ENCODE results near the gene PARP12. TPM values are rescaled to one million over a fixed set of nuclear protein-coding genes. Genes with fewer than 3 reads are reported as not detected.

PARP12 gene
- total and polyA plus RNA-seq, 10 of the 15 experiments (the other 5 are each of a cell fraction or from before 2014, with no cell fraction given), result 0.98 to 51.8 (median 18.0) TPM

GRCh38 chr7:140056431-140057142 is 6.2 kb downstream of the PARP12 start:
- ChIA-PET SMC1A (ENCODE audit: uncharacterized antibody, unreplicated experiment) (interaction anchor here (1.3 kb wide), 1 partner anchor 22 kb away, joined by 5 read pairs; no protein-coding TSS in a partner anchor), RAD21 (ENCODE audit: unreplicated experiment) (interaction anchor here (0.5 to 0.6 kb wide), 2 partner anchors 326 to 616 kb away, joined by 3 read pairs; no protein-coding TSS in a partner anchor), POLR2A (no interaction called here), CTCF (interaction anchor here (1.0 kb wide), 1 partner anchor 411 kb away, joined by 4 read pairs; no protein-coding TSS in a partner anchor)
- H3K4me2 ChIP-seq (ENCODE audit: control insufficient read depth, insufficient read depth), result no peak overlapping the region
- H3K79me2 ChIP-seq (ENCODE audit: control insufficient read depth, insufficient read depth, low read length), result peaks cover 6% of the 10 kb centered on the region; the same call in 1 of the 2 replicates
- TF ChIP-seq CHD4 (IDR thresholded peaks at IDR 0.05) (no peak), E2F8 (IDR thresholded peaks at IDR 0.05; ENCODE audit: low read depth, partially characterized antibody) (no peak), SMC3 (IDR thresholded peaks at IDR 0.05; ENCODE audit: borderline replicate concordance, low read length) (no peak), MEF2B (IDR thresholded peaks at IDR 0.05; ENCODE audit: partially characterized antibody, poor library complexity, severe bottlenecking) (no peak), NR2C1 (IDR thresholded peaks at IDR 0.05) (no peak), ZNF24 (IDR thresholded peaks at IDR 0.05) (no peak), RBBP5 (conservative IDR thresholded peaks at IDR 0.05) (no peak), ATF7 (IDR thresholded peaks at IDR 0.05; ENCODE audit: low read depth) (no peak), NFYB (IDR thresholded peaks at IDR 0.05; ENCODE audit: insufficient read depth, low read depth, low read length) (no peak), IKZF2 (IDR thresholded peaks at IDR 0.05) (no peak), LARP7 (IDR thresholded peaks at IDR 0.05) (no peak), SMAD5 (IDR thresholded peaks at IDR 0.05; ENCODE audit: low read depth) (no peak), ZBED1 (IDR thresholded peaks at IDR 0.05; ENCODE audit: borderline replicate concordance) (no peak), CREM (IDR thresholded peaks at IDR 0.05; ENCODE audit: low read depth) (no peak), BCL11A (IDR thresholded peaks at IDR 0.05; ENCODE audit: low read depth, low read length) (no peak), RELA (IDR thresholded peaks at IDR 0.05; ENCODE audit: borderline replicate concordance, partially characterized antibody) (no peak), RUNX3 (IDR thresholded peaks at IDR 0.05; ENCODE audit: low read length) (no peak), REST (IDR thresholded peaks at IDR 0.05; ENCODE audit: low read depth, low read length) (no peak)
- FAIRE-seq (no peak), ATAC-seq (no peak), DNase-seq (ENCODE audit: low read depth, low spot score) (no peak)
- no peak overlapping the region for H2AFZ ChIP-seq (ENCODE audit: control insufficient read depth, low read depth, low read length)
- H3K9me3 ChIP-seq (replicated peaks; ENCODE audit: control insufficient read depth, insufficient read depth, low read length), result no peaks in the 10 kb centered on the region
- no peak overlapping the region for H3K27ac ChIP-seq (ENCODE audit: control insufficient read depth, insufficient read depth)
- no peaks in the 10 kb centered on the region; a peak in 1 of 4 replicates for H3K36me3 ChIP-seq (ENCODE audit: control insufficient read depth in 2 of 2, insufficient read depth in 2 of 2, low read length in 1 of 2)
- in situ Hi-C loops (cut with MboI) (loop anchor here (10.0 kb wide), 1 partner anchor 942 kb away; no protein-coding TSS in a partner anchor), intact Hi-C loops (cut with micrococcal nuclease; ENCODE audit: unreplicated experiment) (no loop called here)
- H3K9ac ChIP-seq (ENCODE audit: control insufficient read depth, insufficient read depth, low read length), result no peak overlapping the region
- no TSS peak for BruUV-seq (replicated peaks)
- no peak overlapping the region for H3K4me3 ChIP-seq
- WGBS (ENCODE audit: insufficient coverage, insufficient replicate concordance, low lambda C conversion rate, missing lambda C conversion rate), result 81% methylated on average over 5 of the region's 5 CpGs
- peaks cover 27% of the 10 kb centered on the region for H3K4me1 ChIP-seq (ENCODE audit: control insufficient read depth, insufficient read depth, low read length)
- no peaks in the 10 kb centered on the region for H3K27me3 ChIP-seq (replicated peaks in 1 of 2; ENCODE audit: control insufficient read depth in 2 of 2, insufficient read depth in 2 of 2, low read length in 1 of 2)
- H4K20me1 ChIP-seq (ENCODE audit: control insufficient read depth, insufficient read depth), result peaks cover 4% of the 10 kb centered on the region; the same call in 1 of the 2 replicates
